Upper lobe of left lung (tissue), 6 donors: ENCODE results near the gene CCSER2. TPM values are rescaled to one million over a fixed set of nuclear protein-coding genes. Genes with fewer than 3 reads are reported as not detected.

ENCODE experiments used
- ATAC-seq, 2 donors: fragments of 200-7000 bp; cut with Tn5 transposase; one replicate each; pipeline ENCODE4 v1.9.1; 2022; ENCODE audit warnings: mild to moderate bottlenecking in 2 of 2, moderate library complexity in 2 of 2; ENCODE audit not compliant: low FRiP score in 2 of 2
- DNase-seq, 2 donors: peaks; one replicate each; pipeline ENCODE4 v3.0.0-alpha.2; 2019 to 2020
- H3K27ac ChIP-seq, 4 donors: fragments of 200-600 bp; sonication (generic); one replicate each; pipeline ENCODE4 v1.5.1; 2016 to 2019
- H3K27me3 ChIP-seq, 4 donors: fragments of 200-600 bp; sonication (generic); one replicate each; pipeline ENCODE4 v1.5.1; 2017 to 2019
- H3K36me3 ChIP-seq, 4 donors: fragments of 200-600 bp; sonication (generic); one replicate each; pipeline ENCODE4 v1.5.1; 2016 to 2019
- H3K4me1 ChIP-seq, 4 donors: fragments of 200-600 bp; sonication (generic); one replicate each; pipeline ENCODE4 v1.5.1; 2018 to 2019
- H3K4me3 ChIP-seq, 4 donors: fragments of 200-600 bp; sonication (generic); one replicate each; pipeline ENCODE4 v1.5.1; 2017 to 2019; ENCODE audit warnings: mild to moderate bottlenecking in 2 of 4, moderate library complexity in 1 of 4
- H3K9me3 ChIP-seq, 4 donors: fragments of 200-600 bp; sonication (generic); one replicate each; pipeline ENCODE4 v1.5.1; 2018 to 2019
- CTCF ChIP-seq, 6 experiments: fragments of 450-650 bp in 4 of 6; fragments of 200-600 bp in 2 of 6; sonication (generic) in 2 of 6; IDR thresholded peaks; one replicate each; pipeline ENCODE4 v1.5.1; 2016 to 2019; ENCODE audit warnings: antibody characterized with exemption in 6 of 6
- EP300 ChIP-seq, 4 donors: sonication (generic); formaldehyde crosslinking; IDR thresholded peaks; one replicate each; pipeline ENCODE4 v1.5.1; 2017; ENCODE audit warnings: antibody characterized with exemption in 4 of 4, control low read depth in 2 of 4
- POLR2A ChIP-seq, 4 donors: fragments of 450-650 bp; IDR thresholded peaks; one replicate each; pipeline ENCODE4 v1.5.1; 2016 to 2017; ENCODE audit warnings: antibody characterized with exemption in 4 of 4, mild to moderate bottlenecking in 2 of 4
- POLR2AphosphoS5 ChIP-seq, 2 donors: sonication (generic); formaldehyde crosslinking; IDR thresholded peaks; one replicate each; pipeline ENCODE4 v1.5.1; 2017; ENCODE audit warnings: antibody characterized with exemption in 2 of 2
- WGBS, 2 donors: methylation state at CpG; one replicate each; pipeline ENCODE4 v1.1.5; 2017 to 2018; 5-methylcytosine and 5-hydroxymethylcytosine counted together
- total RNA-seq, 6 donors: library from RNA; depleted of rRNA in 4 of 6; stranded (reverse); fragments of >200 nt in 4 of 6; gene quantifications; one replicate each; pipeline versions ENCODE4 v1.1.0 to v1.2.1, GENCODE V29; 2016 to 2021
- donor health status: DM: no; HTN: no; CAD: no; lungs with moderate emphysema.
- donor health status: DM: no; HTN: yes; CAD: no; lungs with severe emphysema.

The CCSER2 gene
- total RNA-seq, 6 donors from 2014 or later: 28.7 to 78.9 (median 52.6) TPM

GRCh38 chr10:84545651-84546050 is 217.3 kb downstream of the CCSER2 start:
- H3K27ac ChIP-seq: no peak overlapping the region
- TF ChIP-seq POLR2AphosphoS5 (IDR thresholded peaks at IDR 0.05) (no peak), EP300 (IDR thresholded peaks at IDR 0.05) (no peak), POLR2A (IDR thresholded peaks at IDR 0.05) (no peak), CTCF (IDR thresholded peaks at IDR 0.05) (no peak)
- no peaks in the 10 kb centered on the region for H3K9me3 ChIP-seq
- peaks cover 4 to 9% (median 5%) of the 10 kb centered on the region in 4 donors for H3K4me1 ChIP-seq
- no peak for ATAC-seq
- no peak overlapping the region for H3K4me3 ChIP-seq
- peaks cover 0 to 3% (median 0%) of the 10 kb centered on the region in 4 donors for H3K27me3 ChIP-seq
- no peaks in the 10 kb centered on the region for H3K36me3 ChIP-seq
- DNase-seq: no peak

GRCh38 chr10:84546609-84547008 is 218.2 kb downstream of the CCSER2 start:
- DNase-seq (peak in 1 of 2 donors; percentile 81), ATAC-seq (peak; percentile 23 to 73)
- Histone ChIP-seq H3K9me3 (no peaks in the 10 kb centered on the region), H3K4me1 (peaks cover 0 to 4% (median 0%) of the 10 kb centered on the region in 4 donors), H3K27ac (no peak overlapping the region), H3K27me3 (no peaks in the 10 kb centered on the region), H3K4me3 (no peak overlapping the region), H3K36me3 (no peaks in the 10 kb centered on the region)
- TF ChIP-seq CTCF (IDR thresholded peaks at IDR 0.05): no peak
- peak in 1 of 4 donors; percentile 42 for TF ChIP-seq EP300 (IDR thresholded peaks at IDR 0.05)
- no peak for TF ChIP-seq POLR2AphosphoS5 (IDR thresholded peaks at IDR 0.05)
- WGBS, 2 donors: 54 to 64% methylated on average over 8 of the region's 8 CpGs

GRCh38 chr10:84547616-84548015 is 219.2 kb downstream of the CCSER2 start:
- Histone ChIP-seq H3K4me1 (peaks cover 0 to 4% (median 0%) of the 10 kb centered on the region in 4 donors), H3K27me3 (no peaks in the 10 kb centered on the region)
- WGBS, 2 donors: 74 to 82% methylated on average over 3 of the region's 3 CpGs

GRCh38 chr10:84548869-84549268 is 220.5 kb downstream of the CCSER2 start:
- Histone ChIP-seq H3K27ac (no peak overlapping the region), H3K4me1 (peaks cover 0 to 4% (median 0%) of the 10 kb centered on the region in 4 donors), H3K4me3 (no peak overlapping the region), H3K9me3 (no peaks in the 10 kb centered on the region), H3K36me3 (no peaks in the 10 kb centered on the region), H3K27me3 (no peaks in the 10 kb centered on the region)
- TF ChIP-seq POLR2AphosphoS5 (IDR thresholded peaks at IDR 0.05) (no peak), EP300 (IDR thresholded peaks at IDR 0.05) (no peak), POLR2A (IDR thresholded peaks at IDR 0.05) (no peak), CTCF (IDR thresholded peaks at IDR 0.05) (no peak)
- DNase-seq: no peak
- WGBS, 2 donors: 25 to 32% methylated on average over 5 of the region's 5 CpGs
- ATAC-seq: no peak

More at GRCh38 chr10:84547616-84548015, 219.2 kb downstream of the CCSER2 start:
- no peak overlapping the region for H3K4me3 ChIP-seq
- ATAC-seq: no peak
- TF ChIP-seq POLR2A (IDR thresholded peaks at IDR 0.05): no peak
- no peaks in the 10 kb centered on the region for H3K36me3 ChIP-seq
- no peak overlapping the region for H3K27ac ChIP-seq
- DNase-seq: no peak
- H3K9me3 ChIP-seq: no peaks in the 10 kb centered on the region

GRCh38 chr10:84549368-84550165 is 221.2 kb downstream of the CCSER2 start:
- no peak for TF ChIP-seq POLR2AphosphoS5 (IDR thresholded peaks at IDR 0.05)
- no peak for TF ChIP-seq EP300 (IDR thresholded peaks at IDR 0.05)
- TF ChIP-seq POLR2A (IDR thresholded peaks at IDR 0.05): no peak
- no peak for TF ChIP-seq CTCF (IDR thresholded peaks at IDR 0.05)
- H3K27me3 ChIP-seq: no peaks in the 10 kb centered on the region
- no peak for DNase-seq
- ATAC-seq: no peak
- H3K4me1 ChIP-seq: peaks cover 0 to 4% (median 0%) of the 10 kb centered on the region in 4 donors
- 53 to 63% methylated on average over 10 to 11 of the region's 11 CpGs for WGBS, 2 donors
- no peak overlapping the region for H3K4me3 ChIP-seq
- no peak overlapping the region for H3K27ac ChIP-seq
- no peaks in the 10 kb centered on the region for H3K9me3 ChIP-seq
- no peaks in the 10 kb centered on the region for H3K36me3 ChIP-seq
